GM18858 (cell line): ENCODE measurements around the gene GSG1L2.
"Not testable (repeated sequence)": the region's sequence is repeated elsewhere in the genome, so short reads cannot be mapped to it uniquely, and the experiment has no call there.

ENCODE experiments used
- ATAC-seq: cut with Tn5 transposase; IDR thresholded peaks from one replicate; pipeline ENCODE4 v1.9.1; 2021; ENCODE audit not compliant: unreplicated experiment

GSG1L2 gene

GRCh38 chr17:9790889-9791876, 30.7 kb downstream of the GSG1L2 start, which contains the start of gene DHRS7C:
TSS of gene DHRS7C (minus strand) at chr17:9791592. CDS start at chr17:9791284, 308 bp downstream.
- no peak for ATAC-seq

GRCh38 chr17:9790316-9790715, 31.6 kb downstream of the GSG1L2 start:
- no peak for ATAC-seq

GRCh38 chr17:9788601-9789000, 33.3 kb downstream of the GSG1L2 start:
- no peak for ATAC-seq

GRCh38 chr17:9784544-9784943, 37.3 kb downstream of the GSG1L2 start:
- ATAC-seq, result no peak

GRCh38 chr17:9783465-9783864, 38.4 kb downstream of the GSG1L2 start:
- not testable (repeated sequence) for ATAC-seq

- ATAC-seq, result no peak
Observed at GRCh38 chr17:9783050-9783449, 38.8 kb downstream of the GSG1L2 start.

- ATAC-seq, result no peak
Observed at GRCh38 chr17:9780552-9780951, 41.3 kb downstream of the GSG1L2 start.

- no peak for ATAC-seq
Observed at GRCh38 chr17:9776911-9777310, 45.0 kb downstream of the GSG1L2 start.

- no peak for ATAC-seq
Observed at GRCh38 chr17:9772658-9773057, 49.2 kb downstream of the GSG1L2 start.

GRCh38 chr17:9771465-9771864, 50.4 kb downstream of the GSG1L2 start:
- no peak for ATAC-seq

- no peak for ATAC-seq
Observed at GRCh38 chr17:9769036-9769695, 52.7 kb downstream of the GSG1L2 start.

GRCh38 chr17:9768381-9768934, 53.4 kb downstream of the GSG1L2 start:
- ATAC-seq, result no peak

GRCh38 chr17:9767432-9767991, 54.4 kb downstream of the GSG1L2 start:
- no peak for ATAC-seq

GRCh38 chr17:9766970-9767369, 54.9 kb downstream of the GSG1L2 start:
- ATAC-seq, result no peak

GRCh38 chr17:9765322-9765721, 56.6 kb downstream of the GSG1L2 start:
- ATAC-seq, result no peak

- ATAC-seq, result no peak
Observed at GRCh38 chr17:9763643-9764042, 58.2 kb downstream of the GSG1L2 start.

- no peak for ATAC-seq
Observed at GRCh38 chr17:9760266-9760665, 61.6 kb downstream of the GSG1L2 start.

- ATAC-seq, result no peak
Observed at GRCh38 chr17:9755083-9755482, 66.8 kb downstream of the GSG1L2 start.
